DLD1 (cell line): Measurements from ENCODE around the gene ROS1.
"Not testable (repeated sequence)": the region's sequence is repeated elsewhere in the genome, so short reads cannot be mapped to it uniquely, and the experiment has no call there.

Experiments
- in situ Hi-C: cut with HindIII; loops from 2 replicates; pipeline ENCODE4 v1.10.0; 2017; ENCODE audit warnings: low sequenced_read_pairs

ROS1 gene

DNA sequence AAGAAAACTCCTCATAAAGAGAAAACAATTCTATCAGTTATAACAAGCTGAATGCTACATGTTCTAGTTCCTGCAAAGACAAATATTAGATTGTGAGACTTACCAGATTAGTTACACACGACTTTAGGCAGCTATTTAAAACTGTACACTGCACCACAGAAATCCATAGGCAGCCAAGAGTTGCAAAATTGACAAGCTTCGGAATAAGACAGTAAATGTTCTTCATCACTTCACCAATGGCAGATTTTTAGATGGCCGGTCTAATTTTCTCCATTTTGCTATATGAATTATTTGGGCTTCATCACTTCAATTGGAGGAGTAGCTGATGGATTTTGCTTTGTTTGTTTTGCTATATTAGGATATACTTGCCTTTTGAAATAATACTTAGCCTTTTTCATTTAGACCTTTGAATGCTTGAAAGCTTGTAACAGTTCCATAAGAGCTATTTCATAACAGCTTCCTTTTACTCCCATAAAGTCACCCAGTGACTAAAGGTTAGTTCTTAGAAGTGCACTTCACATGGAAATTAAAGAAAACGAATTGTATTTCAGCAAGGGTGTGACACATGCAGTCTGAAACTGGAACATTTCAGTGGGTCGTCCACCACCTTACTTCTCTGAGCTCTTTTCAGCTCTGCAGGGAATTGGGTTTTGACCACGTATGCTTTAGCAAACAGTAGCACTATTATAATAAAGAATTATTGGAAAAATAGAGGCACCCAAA is at the start of gene ROS1:
Gene ROS1 (minus strand): TSS at position 512 of the 723 bp plus-strand sequence. CDS start 286 bp downstream, at position 226.
- in situ Hi-C loops, result no loop called here

DNA sequence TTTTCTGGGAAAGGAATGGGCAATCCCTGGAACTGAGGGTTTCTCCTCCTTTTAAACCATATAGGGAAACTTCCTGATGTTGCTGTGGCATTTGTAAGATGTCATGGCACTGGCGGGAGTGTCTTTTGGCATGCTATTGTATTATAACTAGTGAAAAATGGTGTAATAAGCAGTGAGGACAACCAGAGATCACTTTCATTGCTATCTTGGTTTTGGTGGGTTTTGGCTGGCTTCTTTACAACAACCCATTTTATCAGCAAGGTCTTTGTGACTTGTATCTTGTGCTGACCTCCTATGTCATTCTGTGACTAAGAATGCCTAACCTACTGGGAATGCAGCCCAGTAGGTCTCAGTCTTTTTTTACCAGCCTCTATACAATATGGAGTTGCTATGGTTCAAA is 47.7 kb upstream of the ROS1 start:
- in situ Hi-C loops, result no loop called here

DNA sequence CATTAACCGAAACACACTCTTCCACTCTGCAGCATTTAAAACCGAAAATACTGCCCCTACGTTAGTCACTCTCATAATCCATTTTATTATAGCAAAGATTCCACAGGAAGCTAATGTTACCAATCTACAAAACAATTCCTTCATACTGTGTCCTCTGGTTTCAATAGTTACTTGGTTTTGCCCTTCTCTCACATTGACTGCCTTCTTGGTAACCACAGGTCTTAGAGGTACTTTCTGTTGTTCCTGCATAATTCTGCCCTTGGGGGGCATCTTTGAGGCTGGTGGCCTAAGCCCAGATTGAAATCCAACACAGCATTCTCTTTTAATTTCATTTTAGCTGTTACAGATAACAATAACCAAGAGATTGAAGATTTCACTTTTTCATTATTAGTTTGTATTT is 46.9 kb upstream of the ROS1 start:
- in situ Hi-C loops, result no loop called here

DNA sequence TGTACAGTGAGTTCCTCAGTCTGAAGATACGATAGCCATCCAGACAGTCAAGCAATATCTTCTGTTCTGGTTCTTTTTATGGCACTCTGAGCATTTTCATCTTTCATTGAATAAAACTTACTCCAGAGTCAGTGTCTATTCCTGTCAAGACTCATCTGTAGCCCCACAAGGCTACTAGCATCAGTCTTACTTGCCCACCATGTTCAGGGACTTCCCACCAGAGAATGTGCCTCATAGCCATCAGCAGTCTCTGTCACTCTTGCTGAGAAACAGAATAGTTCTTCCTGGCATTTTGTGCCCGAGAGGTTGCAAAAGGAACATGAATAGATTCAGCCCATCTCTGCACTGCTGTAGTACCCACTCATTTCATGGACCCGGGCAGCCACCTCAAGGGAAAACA is 44.0 kb upstream of the ROS1 start:
- in situ Hi-C loops, result no loop called here

DNA sequence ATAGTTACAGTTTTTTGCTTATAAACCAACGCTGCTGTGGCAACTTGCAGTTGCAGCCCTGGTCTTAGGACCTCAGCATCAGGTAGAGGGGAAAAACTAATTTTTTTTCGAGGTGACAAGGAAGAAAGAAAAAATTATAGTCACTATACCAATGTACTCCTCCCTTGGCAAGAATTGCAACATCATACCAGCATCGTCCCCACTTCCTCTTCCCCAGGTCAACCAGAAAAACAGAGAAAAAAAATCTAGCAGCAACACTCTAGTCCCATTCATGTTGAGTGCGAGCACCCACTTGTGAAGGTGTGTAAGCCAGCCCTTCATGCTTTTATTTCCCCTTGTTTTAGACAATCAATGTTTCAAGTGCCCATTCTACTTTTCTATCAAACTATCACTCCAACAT is 43.6 kb upstream of the ROS1 start:
- in situ Hi-C loops, result no loop called here

DNA sequence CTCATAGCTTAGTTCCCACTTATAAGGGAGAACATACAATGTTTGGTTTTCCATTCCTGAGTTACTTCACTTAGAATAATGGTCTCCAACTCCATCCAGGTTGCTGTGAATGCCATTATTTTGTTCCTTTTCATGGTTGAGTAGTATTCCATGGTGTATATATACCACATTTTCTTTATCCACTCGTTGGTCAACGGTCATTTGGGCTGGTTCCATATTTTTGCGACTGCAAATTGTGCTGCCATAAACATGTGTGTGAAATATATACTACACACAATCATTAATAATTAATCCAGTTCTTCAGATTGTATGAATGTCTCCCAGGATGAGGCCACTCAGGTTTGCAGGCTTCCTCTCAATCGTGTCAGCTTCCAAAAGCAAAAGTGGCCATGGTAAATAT is 42.8 kb upstream of the ROS1 start:
- in situ Hi-C loops, result not testable (repeated sequence)

DNA sequence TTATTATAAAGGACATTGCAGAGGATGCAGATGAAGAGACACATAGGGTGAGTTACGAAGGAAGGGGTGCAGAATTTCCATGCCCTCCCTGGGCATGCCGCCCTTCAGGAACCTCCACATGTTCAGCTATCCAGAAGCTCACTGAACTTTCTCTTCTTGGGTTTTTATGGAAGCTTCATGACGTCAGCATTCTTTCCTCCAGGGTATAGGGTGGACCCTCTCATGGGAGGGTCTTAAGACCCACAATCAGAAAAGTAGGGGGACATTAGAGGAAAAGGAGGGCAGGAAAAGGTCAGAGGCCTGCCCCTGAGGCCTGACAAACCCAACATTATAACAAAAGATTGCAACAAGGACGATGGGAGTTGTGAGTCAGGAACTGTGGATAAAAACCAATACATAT is 42.1 kb upstream of the ROS1 start:
- in situ Hi-C loops, result no loop called here

DNA sequence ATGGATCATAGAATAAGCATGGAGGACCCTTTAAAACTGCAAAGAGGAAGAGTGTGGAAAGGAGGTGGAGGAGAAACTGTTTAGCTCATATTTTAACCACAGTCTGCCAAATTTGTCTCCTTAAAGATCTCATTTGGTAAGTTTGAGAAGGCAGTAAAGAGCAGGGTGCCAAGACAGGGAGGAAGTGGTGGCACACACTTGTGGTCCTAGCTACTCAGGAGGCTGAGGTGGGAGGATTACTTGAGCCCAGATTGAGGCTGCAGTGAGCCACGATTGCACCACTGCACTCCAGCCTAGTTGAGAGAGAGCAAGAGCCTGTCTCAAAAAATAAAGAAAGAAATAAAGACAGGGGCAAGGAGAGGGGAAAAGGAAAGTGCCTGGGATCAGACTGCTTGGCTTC is 39.9 kb upstream of the ROS1 start:
- in situ Hi-C loops, result no loop called here

DNA sequence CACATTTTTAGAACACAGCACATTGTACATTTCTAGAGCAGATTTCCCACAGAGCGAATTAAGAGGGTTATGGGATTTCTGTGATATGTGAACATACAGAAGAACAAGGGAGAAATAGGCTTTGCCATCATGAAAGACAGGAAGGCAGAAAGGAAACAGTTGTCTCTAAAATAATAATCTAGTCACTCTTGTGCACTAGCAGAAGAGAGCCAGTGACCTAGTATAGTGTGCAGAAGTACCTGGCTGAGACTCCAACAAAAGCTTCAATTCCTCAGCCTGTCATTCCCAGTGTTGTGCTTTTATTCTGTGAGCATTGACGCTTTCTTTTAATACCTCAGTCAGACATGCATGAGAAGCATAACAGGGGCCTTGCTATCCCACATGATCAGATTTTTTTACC is 39.0 kb upstream of the ROS1 start:
- in situ Hi-C loops, result no loop called here

DNA sequence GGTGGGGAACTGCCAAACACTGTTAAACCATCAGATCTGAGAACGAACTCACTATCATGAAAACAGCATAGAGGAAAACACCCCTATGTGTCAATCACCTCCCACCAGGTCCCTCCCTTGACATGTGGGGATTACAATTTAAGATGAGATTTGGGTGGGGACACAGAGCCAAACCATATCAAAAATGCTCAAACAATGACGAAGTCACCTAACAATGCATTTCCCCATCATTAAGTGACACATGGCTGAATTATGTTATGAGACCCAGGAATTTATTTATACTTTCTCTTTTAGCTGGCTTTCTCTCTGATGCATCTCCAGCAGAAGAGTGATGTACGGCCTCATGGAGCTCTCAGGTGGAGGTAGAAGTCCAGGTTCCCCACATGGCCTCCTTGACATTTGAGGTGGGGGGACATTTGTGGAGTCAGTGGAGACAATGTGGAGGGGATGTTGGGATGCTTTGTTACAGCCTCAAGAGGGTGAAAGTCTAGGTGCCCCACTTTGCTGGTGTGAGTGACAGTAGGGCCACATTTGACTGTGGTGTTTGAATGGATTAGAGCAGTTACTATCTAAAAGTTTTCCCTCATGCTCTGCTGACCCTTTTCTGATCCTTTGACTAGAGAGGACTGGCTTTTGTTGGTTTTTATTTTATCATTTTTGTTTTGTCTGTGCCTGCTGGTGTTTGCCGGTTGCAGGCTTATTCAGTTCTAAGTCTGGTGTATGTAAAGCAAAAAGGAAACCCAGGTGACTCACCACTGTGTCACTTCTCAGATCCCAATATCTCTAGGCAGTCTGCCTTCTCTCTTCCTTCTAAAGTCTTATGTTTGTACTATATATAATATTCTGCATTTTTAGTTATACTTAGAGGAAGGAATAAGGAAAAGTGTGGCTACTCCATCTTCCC is 38.3 kb upstream of the ROS1 start:
- in situ Hi-C loops, result no loop called here

DNA sequence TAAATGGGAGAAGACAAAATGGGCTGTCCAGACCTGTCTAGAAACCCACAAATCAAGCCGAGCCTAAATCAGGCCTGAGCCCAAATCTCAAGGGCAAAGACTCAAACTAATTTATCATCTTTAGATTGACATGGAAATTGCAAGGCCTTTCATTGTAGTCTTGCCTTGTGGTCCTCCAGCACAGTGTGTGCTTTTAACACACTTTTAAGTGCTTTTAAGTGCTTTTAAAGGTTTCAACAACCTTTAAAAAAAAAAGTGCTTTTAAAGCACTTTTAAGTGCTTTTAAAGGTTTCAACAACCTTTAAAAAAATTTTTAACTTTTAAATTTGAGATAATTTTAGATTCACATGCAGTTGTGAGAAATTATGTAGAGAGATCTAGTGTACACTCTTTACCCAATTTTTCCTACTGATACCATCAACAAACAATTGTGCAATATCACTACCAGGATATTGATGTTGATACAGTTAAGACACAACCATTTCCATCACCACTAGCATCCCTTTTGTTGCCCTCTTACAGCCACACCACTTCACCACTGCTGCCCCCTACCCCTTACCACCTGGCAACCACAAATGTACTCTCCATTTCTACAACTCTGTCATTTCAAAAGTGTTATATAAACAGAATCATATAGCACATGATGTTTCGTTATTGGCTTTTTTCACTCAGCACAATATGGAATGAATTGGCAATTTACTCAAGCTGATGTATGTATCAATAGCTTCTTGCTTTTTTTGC is 33.6 kb upstream of the ROS1 start:
- in situ Hi-C loops, result no loop called here

DNA sequence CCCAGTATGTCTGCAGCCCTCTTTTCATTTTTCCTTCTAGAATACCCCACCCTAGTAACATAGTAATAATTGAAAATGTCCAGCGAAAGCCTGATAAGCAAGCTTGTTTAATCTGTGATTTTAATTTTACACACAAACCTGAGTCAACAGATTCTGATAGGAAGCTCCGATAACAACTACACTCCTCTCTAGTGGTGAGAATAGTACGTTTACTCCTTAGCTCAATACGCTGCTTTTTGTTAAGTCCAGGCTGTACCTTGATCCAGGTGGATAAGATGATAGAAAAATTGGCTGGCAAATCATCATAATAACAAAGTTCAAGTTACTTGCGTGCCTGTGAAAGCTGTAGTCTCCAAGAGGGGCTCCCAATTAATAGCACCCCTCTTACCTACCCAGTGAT is 31.3 kb upstream of the ROS1 start:
- in situ Hi-C loops, result no loop called here

DNA sequence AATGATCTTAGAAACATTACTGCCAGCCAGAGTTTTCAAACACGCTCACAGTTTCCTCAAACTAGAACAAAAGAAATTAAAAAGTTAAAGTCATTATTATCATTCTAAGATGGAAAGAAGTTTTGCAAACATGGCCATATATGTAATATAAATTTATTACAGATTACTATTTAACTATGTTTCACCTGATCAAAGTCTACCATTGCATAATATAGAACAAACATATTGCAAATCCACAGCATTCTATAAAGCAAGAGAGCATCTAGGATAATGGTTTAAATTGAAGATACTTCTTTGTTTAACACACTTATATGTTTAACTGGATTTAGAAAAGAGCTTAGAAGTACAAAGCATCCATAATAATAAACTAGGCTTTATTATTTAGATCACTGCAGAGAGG is 30.5 kb upstream of the ROS1 start:
- in situ Hi-C loops, result no loop called here

DNA sequence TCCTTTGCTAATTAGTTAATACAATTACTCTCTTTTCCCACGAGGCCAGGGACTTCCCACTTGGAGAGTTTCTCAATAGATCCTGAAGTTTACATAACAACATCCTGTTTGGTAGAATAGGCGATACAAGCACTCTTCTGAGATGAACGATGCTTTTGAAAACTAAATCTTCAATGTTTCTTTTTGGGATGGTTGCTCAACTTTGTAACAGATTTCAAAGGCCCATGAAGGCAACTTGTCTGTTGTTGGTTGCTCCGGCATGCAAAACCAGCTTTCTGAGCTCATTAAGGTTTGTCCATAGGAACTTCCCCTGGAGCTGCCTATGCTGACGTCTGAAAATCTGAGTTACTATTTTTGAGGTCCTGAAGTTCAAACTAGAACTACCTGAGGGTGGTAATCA is 25.9 kb upstream of the ROS1 start:
- in situ Hi-C loops, result no loop called here

DNA sequence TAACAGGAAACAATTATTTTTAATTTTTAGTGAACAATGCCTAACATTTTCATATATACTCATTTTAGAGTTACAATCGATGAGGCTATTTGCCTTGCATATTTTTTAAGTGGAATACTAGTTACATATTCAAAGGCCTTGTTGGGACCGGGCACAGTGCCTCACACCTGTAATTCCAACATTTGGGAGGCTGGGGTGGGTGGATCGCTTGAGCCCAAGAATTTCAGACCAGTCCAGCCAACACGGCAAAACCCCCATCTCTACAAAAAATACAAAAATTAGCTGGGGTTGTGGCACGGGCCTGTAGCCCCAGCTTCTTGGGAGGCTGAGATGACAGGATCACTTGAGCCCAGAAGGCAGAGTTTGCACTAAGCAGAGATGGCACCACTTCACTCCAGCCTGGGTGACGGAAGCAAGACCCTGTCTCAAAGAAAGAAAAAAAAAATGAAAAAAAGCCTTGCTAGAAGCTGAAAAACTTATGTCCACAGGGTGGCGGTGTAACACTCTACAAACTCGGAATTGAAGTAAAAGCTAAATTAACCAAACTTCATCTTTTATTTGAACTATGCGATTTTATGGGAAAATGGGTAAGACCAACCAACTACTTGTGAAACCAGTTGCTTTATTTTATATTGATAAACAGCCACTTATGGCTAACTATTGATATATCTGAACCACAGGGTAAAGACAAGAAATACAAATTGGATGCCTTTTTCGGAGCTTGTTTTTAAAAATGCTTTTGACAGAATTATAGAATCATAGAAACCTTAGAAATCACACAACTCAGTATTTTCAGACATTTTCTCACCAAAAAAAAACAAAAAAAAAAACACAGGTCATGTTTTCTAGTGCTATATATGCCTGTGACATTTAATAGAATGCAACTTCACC is 24.1 kb upstream of the ROS1 start:
- in situ Hi-C loops, result no loop called here

DNA sequence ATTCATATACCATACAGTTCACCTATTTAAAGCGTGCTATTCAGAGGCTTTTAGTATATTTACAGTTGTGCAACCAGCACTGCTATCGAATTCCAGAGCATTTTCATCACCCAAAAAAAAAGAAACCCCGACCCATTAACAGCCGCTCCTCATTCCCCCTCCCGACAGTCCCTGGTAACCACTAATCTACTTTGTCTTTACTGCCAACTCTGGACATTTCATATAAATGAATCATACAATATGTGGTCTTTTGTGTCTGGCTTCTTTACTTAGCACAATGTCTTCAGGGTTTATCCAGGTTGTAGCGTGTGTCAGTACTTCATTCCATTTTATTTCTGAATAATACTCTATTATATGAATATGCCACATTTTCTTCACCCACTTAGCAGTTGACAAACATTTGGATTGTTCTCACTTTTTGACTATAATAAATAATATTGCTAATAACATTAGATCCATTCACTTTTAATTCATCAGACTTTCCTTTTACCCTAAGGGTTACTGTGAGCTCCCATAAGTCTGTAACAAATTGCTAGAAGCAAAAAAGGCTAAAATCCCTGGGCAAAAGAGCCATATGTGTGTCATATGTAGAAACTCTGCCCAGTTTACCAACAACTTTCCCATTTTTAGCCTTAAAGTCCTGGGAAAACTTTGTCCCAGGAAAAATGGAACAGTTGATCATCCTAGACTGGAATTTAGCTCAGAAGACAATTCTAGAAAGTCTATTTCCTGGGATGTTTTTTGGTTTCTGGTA is 23.2 kb upstream of the ROS1 start:
- in situ Hi-C loops, result no loop called here

DNA sequence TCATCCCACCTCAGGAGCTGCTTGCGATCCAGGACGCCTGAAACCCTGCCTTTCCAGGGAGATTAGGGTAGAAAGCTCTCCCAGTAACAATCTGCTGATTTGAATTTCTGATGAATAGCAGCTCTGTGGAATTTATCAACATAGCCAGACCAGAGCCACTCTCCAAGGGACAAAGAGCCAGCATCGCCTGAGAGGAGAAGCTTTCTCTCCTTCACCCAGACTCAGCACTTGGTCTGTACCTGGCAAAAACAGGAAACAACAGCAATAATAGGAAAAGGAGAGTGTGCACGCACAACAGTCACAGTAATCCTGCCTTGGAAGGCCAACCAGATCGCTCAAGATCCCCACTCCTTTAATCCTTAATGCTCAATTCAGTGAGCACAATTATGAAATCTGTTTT is 22.3 kb upstream of the ROS1 start:
- in situ Hi-C loops, result no loop called here

DNA sequence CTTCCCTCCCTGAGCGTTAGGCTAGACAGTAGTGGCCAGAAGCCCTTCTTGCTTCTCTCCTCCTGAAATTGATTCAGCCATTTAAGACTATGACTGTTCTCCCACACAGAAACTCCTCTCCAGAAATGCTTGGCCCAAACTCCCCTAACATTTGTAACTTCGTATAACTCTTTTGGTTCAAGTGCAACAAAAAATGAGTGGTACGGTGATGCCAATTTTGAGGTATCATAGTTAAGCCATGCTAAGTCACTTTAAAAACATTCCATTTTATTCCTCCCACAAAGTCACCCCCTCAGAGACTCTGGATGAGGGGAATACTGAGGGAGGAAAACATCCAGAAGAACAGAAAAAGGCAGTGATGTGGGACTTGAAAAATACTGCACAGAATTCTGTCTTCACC is 21.1 kb upstream of the ROS1 start:
- in situ Hi-C loops, result no loop called here

DNA sequence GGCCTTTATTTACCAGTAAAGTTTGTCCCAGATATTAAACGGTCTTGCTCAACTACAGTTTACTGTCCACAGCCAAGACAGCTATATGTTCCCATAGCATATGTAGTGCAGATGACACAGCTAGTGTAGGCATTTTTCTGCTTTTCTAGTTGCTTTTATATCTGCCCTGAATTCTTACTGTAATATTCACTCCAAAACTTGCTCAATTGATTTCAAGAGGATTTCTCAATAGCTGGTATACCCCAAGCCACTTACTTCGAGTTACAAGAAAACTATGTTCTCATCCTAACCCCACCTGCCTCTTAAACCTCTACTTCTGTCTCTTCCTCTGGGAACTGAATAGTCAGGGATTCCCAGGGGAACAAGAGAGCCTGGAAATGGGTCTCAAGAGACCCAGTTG is 18.9 kb upstream of the ROS1 start:
- in situ Hi-C loops, result no loop called here

DNA sequence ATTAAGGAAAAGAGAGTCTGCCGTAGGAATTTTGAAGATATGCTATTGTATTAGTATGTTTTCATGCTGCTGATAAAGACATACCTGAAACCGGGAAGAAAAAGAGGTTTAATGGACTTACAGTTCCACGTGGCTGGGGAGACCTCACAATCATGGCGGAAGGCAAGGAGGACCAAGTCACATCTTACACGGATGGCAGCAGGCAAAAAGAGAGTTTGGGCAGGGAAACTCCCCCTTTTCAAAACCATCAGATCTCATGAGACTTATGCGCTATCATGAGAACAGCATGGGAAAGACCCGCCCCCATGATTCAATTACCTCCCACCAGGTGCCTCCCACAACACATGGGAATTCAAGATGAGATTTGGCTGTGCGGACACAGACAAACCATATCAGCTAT is 16.6 kb upstream of the ROS1 start:
- in situ Hi-C loops, result not testable (repeated sequence)
